ENCODE results near the gene USP21. TPM values are rescaled to one million over a fixed set of nuclear protein-coding genes. Genes with fewer than 3 reads are reported as not detected.
A peak's percentile ranks its signal among the peaks of the same experiment; 100 is the strongest.

USP21 gene
- polyA plus RNA-seq, 2 of the 4 experiments (the other 2 are of a cell fraction) = 22.6 to 23.6 TPM

- no peak overlapping the region for H3K4me3 ChIP-seq
- peaks cover 4% of the 10 kb centered on the region; the same call in 2 of the 3 replicates for H3K4me1 ChIP-seq
- TF ChIP-seq RCOR1 (IDR thresholded peaks at IDR 0.05; ENCODE audit: low read depth, low read length) (no peak), HOXA7 (CRISPR knock-in tag; IDR thresholded peaks at IDR 0.05) (no peak), FOXS1 (CRISPR knock-in tag; IDR thresholded peaks at IDR 0.05) (no peak), MAX (IDR thresholded peaks at IDR 0.05) (no peak), MAZ (IDR thresholded peaks at IDR 0.05; ENCODE audit: borderline replicate concordance, low read depth, low read length) (no peak), REST (IDR thresholded peaks at IDR 0.05) (no peak), USF2 (IDR thresholded peaks at IDR 0.05) (no peak), NR3C1 (IDR thresholded peaks at IDR 0.05) (no peak), HMGXB4 (CRISPR knock-in tag; IDR thresholded peaks at IDR 0.05; ENCODE audit: borderline replicate concordance) (no peak), HOXB5 (CRISPR knock-in tag; IDR thresholded peaks at IDR 0.05) (no peak), ZNF302 (CRISPR knock-in tag; IDR thresholded peaks at IDR 0.05) (no peak), E2F6 (IDR thresholded peaks at IDR 0.05; ENCODE audit: borderline replicate concordance, low read depth) (no peak), SREBF2 (IDR thresholded peaks at IDR 0.05) (no peak), JUNB (IDR thresholded peaks at IDR 0.05) (no peak), PHF8 (IDR thresholded peaks at IDR 0.05; ENCODE audit: borderline replicate concordance, low read depth) (no peak), KDM1A (IDR thresholded peaks at IDR 0.05; ENCODE audit: low read depth) (no peak), CHD2 (IDR thresholded peaks at IDR 0.05; ENCODE audit: low read length, partially characterized antibody) (no peak), POLR2AphosphoS2 (conservative IDR thresholded peaks at IDR 0.05; ENCODE audit: low read length) (no peak)
- H3K9me3 ChIP-seq = no peaks in the 10 kb centered on the region
- no peak overlapping the region for H3K4me2 ChIP-seq
- POLR2A ChIA-PET = interaction anchor here (0.8 kb wide), 1 partner anchor 8 kb away, joined by 3 read pairs; the partner anchor contains the start of gene NDUFS2
- CTCF ChIA-PET = interaction anchor here (0.8 to 7.8 kb wide), 16 partner anchors 10 to 195 kb away, joined by 3 to 93 read pairs (median 9); partner anchors contain the start of genes APOA2, NDUFS2, PPOX and TOMM40L
- 82% methylated on average over 15 of the region's 21 CpGs for whole genome bisulfite sequencing (ENCODE audit: missing lambda C conversion rate)
- FAIRE-seq (no peak), ATAC-seq (peak in 1 of 2 experiments; percentile 45; a peak in 2 of 6 replicates), DNase-seq (ENCODE audit: low read depth in 1 of 2, low spot score in 1 of 2) (no peak)
- H3K27ac ChIP-seq = no peak overlapping the region
Observed at GRCh38 chr1:161193561-161194235, 34.4 kb downstream of the USP21 start.

GRCh38 chr1:161195171-161195570, 35.9 kb downstream of the USP21 start:
- Histone ChIP-seq H3K4me2 (no peak overlapping the region), H3K4me3 (no peak overlapping the region), H3K4me1 (peaks cover 11% of the 10 kb centered on the region; the same call in 2 of the 3 replicates), H3K27ac (no peak overlapping the region), H3K9me3 (no peaks in the 10 kb centered on the region)
- TF ChIP-seq PHF8 (IDR thresholded peaks at IDR 0.05; ENCODE audit: borderline replicate concordance, low read depth) (no peak), JUNB (IDR thresholded peaks at IDR 0.05) (no peak), SMC3 (IDR thresholded peaks at IDR 0.05) (no peak), SREBF2 (IDR thresholded peaks at IDR 0.05) (no peak)
- POLR2A ChIA-PET = no interaction called here
- DNase-seq (ENCODE audit: low read depth in 1 of 2, low spot score in 1 of 2) (no peak), FAIRE-seq (no peak), ATAC-seq (no peak)
- CTCF ChIA-PET = interaction anchor here (1.1 to 18.8 kb wide), 5 partner anchors 9 to 188 kb away, joined by 3 to 200 read pairs (median 60); partner anchors contain the start of genes NDUFS2 and TOMM40L
- WGBS (ENCODE audit: missing lambda C conversion rate) = 62% methylated on average over 4 of the region's 4 CpGs
